GM12878 (cell line): ENCODE data around the gene C1QL2. TPM values are rescaled to one million over a fixed set of nuclear protein-coding genes. Genes with fewer than 3 reads are reported as not detected.

Source experiments
- ETV6 ChIP-seq, 2 experiments: fragments of 450-650 bp in 1 of 2; IDR thresholded peaks in 1 of 2; conservative IDR thresholded peaks in 1 of 2; 2 replicates each; pipeline ENCODE4 v1.6.1; 2014; ENCODE audit warnings: antibody characterized with exemption in 1 of 2, borderline replicate concordance in 1 of 2, low read depth in 1 of 2, mild to moderate bottlenecking in 1 of 2, moderate library complexity in 1 of 2
- EZH2 ChIP-seq: IDR thresholded peaks from 2 replicates; pipeline ENCODE4 v1.6.1; 2012; ENCODE audit warnings: low read depth, mild to moderate bottlenecking, control low read depth, inconsistent platforms, low read length, borderline replicate concordance; ENCODE audit not compliant: control insufficient read depth
- GATAD2B ChIP-seq: fragments of 450-650 bp; conservative IDR thresholded peaks from 2 replicates; pipeline ENCODE4 v1.6.1; 2017; ENCODE audit warnings: low read depth, mild to moderate bottlenecking, moderate library complexity
- HDAC6 ChIP-seq: fragments of 200-600 bp; sonication (generic); IDR thresholded peaks from one replicate; pipeline ENCODE4 v1.8.0; 2017; ENCODE audit warnings: antibody characterized with exemption; ENCODE audit not compliant: unreplicated experiment
- HDGF ChIP-seq: fragments of 450-650 bp; IDR thresholded peaks from 2 replicates; pipeline ENCODE4 v1.6.1; 2016; ENCODE audit warnings: antibody characterized with exemption
- IRF4 ChIP-seq: IDR thresholded peaks from 2 replicates; pipeline ENCODE4 v1.6.1; 2011; ENCODE audit warnings: low read depth, low read length
- RAD21 ChIP-seq: IDR thresholded peaks from 2 replicates; pipeline ENCODE4 v1.6.1; 2011; ENCODE audit warnings: mild to moderate bottlenecking, low read depth, low read length, moderate library complexity; ENCODE audit not compliant: insufficient read depth
- SREBF1 ChIP-seq: IDR thresholded peaks from 2 replicates; pipeline ENCODE4 v1.6.1; 2012; ENCODE audit warnings: mild to moderate bottlenecking, low read length
- TAF1 ChIP-seq: IDR thresholded peaks from 2 replicates; pipeline ENCODE4 v1.6.1; 2011; ENCODE audit warnings: mild to moderate bottlenecking, low read depth, low read length, borderline replicate concordance
- WRNIP1 ChIP-seq: IDR thresholded peaks from 2 replicates; pipeline ENCODE4 v1.6.1; 2011; ENCODE audit warnings: low read depth, low read length, improper control_type of control experiment, borderline replicate concordance
- YY1 ChIP-seq: IDR thresholded peaks from 2 replicates; pipeline ENCODE4 v1.6.1; 2011; ENCODE audit warnings: low read depth, mild to moderate bottlenecking, low read length
- polyA plus RNA-seq, 11 experiments: library from polyadenylated mRNA; depleted of rRNA in 4 of 11; unstranded in 6 of 11; stranded (reverse) in 5 of 11; fragments of >200 nt; fragmentation: Nextera tagmentation in 4 of 11; fragmentation: Illumina TruSeq in 1 of 11; extraction: Ambion mirVana in 4 of 11; extraction: Trizol in 1 of 11; gene quantifications; 1 replicate in 1 of 11; 2 replicates in 10 of 11; pipeline versions ENCODE4 v1.2.1 to v1.2.3, GENCODE V29; 2011 to 2016; ENCODE audit warnings: inconsistent platforms in 2 of 11, missing spikeins in 2 of 11, low read depth in 1 of 11
- total RNA-seq, 4 experiments: library from RNA; depleted of rRNA in 3 of 4; stranded (reverse); fragments of >200 nt in 3 of 4; fragmentation: Illumina TruSeq in 1 of 4; extraction: Trizol in 1 of 4; gene quantifications; 2 replicates each; pipeline versions ENCODE4 v1.2.1 to v1.2.3, GENCODE V29; 2013 to 2021
- TF ChIP-seq, protein P1 (sequence below), 3 experiments: IDR thresholded peaks in 2 of 3; conservative IDR thresholded peaks in 1 of 3; 2 replicates each; pipeline ENCODE4 v1.5.1; 2011; ENCODE audit warnings: low read depth in 3 of 3, low read length in 3 of 3, mild to moderate bottlenecking in 3 of 3, control low read depth in 2 of 3, moderate library complexity in 2 of 3, inconsistent platforms in 1 of 3, mixed read lengths in 1 of 3; ENCODE audit not compliant: control insufficient read depth in 2 of 3, insufficient read depth in 1 of 3; ENCODE audit errors: extremely low read depth in 1 of 3

C1QL2 gene
- total and polyA plus RNA-seq, 10 of the 15 experiments (the other 5 are each of a cell fraction or from before 2014, with no cell fraction given): not detected

DNA sequence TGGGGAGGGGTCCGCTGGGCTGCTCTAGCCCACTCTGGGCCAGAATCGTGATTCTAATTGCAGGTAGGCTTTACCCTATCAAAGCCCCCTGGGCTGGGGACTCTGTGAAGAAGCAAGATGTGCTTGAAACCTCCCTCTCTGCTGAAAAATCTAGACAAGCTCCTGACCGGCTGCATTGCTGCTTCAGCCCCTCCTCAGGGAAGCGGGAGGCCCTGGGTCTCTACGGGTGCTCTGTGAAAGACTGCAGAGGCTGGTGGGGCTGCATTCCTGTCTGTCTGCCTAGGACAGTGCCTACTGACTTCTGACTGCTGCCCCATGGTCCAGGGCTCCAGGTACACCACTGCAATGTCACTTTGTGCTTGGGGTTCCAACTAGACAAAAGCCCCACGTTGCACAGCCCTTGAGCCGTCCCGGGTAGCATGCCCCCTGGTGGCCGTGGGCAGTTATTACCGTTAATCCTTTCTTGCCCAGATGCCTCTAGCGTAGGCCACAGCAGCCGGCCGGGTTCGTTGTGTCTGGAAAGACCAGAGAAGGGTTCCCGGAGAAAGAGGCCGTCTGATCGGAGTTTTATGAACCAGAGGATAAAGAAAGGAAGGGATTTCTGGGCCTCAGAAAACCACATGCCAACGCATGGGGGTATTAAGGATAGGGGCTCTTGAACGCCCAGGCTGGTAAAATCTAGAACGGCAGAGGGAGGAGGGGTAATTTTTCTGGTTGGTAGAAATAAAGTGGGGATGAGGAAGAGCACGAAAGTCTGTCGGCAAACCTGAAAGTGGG, 15.9 kb upstream of the C1QL2 start (continued):
- TF ChIP-seq, protein P1, sequence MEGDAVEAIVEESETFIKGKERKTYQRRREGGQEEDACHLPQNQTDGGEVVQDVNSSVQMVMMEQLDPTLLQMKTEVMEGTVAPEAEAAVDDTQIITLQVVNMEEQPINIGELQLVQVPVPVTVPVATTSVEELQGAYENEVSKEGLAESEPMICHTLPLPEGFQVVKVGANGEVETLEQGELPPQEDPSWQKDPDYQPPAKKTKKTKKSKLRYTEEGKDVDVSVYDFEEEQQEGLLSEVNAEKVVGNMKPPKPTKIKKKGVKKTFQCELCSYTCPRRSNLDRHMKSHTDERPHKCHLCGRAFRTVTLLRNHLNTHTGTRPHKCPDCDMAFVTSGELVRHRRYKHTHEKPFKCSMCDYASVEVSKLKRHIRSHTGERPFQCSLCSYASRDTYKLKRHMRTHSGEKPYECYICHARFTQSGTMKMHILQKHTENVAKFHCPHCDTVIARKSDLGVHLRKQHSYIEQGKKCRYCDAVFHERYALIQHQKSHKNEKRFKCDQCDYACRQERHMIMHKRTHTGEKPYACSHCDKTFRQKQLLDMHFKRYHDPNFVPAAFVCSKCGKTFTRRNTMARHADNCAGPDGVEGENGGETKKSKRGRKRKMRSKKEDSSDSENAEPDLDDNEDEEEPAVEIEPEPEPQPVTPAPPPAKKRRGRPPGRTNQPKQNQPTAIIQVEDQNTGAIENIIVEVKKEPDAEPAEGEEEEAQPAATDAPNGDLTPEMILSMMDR (IDR thresholded peaks at IDR 0.05 in 2 of 3, conservative IDR thresholded peaks at IDR 0.05 in 1 of 3; ENCODE audit: control insufficient read depth in 2 of 3, extremely low read depth in 1 of 3, insufficient read depth in 1 of 3, low read depth in 3 of 3, low read length in 3 of 3): peak; percentile 71 to 88 (median 84)
- TF ChIP-seq IRF4: no peak
- 0 out of 2 replicates have a peak, but pooled peaks have one; percentile 20 for TF ChIP-seq YY1
- no peak for TF ChIP-seq WRNIP1
- no peak for TF ChIP-seq HDGF
- no peak for TF ChIP-seq GATAD2B
- TF ChIP-seq HDAC6: no peak
- peak; percentile 50 for TF ChIP-seq RAD21
- TF ChIP-seq SREBF1: no peak
- TF ChIP-seq TAF1: no peak
- TF ChIP-seq ETV6 (conservative IDR thresholded peaks at IDR 0.05 in 1 of 2, IDR thresholded peaks at IDR 0.05 in 1 of 2; ENCODE audit: borderline replicate concordance in 1 of 2, low read depth in 1 of 2): no peak
- no peak for TF ChIP-seq EZH2
- TF ChIP-seq, all 136 proteins: peak for 4
